CD4-positive, alpha-beta T cell (primary cell): Measurements from ENCODE around the gene PDF. TPM values are rescaled to one million over a fixed set of nuclear protein-coding genes. Genes with fewer than 3 reads are reported as not detected.

Source experiments
- ATAC-seq: fragments of 200-7000 bp; cut with Tn5 transposase; one replicate; pipeline ENCODE4 v1.10.0; 2022; ENCODE audit warnings: mild to moderate bottlenecking; ENCODE audit not compliant: poor library complexity
- CTCF ChIA-PET: fragments of 350-600 bp; sonication (Branson Sonifier 250); formaldehyde crosslinking; loops from one replicate; lab custom pipeline; 2021; ENCODE audit warnings: antibody characterized with exemption, inconsistent platforms; lab: Charles Lee
- POLR2A ChIA-PET: fragments of 350-600 bp; sonication (Branson Sonifier 250); formaldehyde crosslinking; loops from one replicate; lab custom pipeline; 2021; ENCODE audit warnings: antibody characterized with exemption, inconsistent platforms; lab: Charles Lee
- DNase-seq, 14 experiments: peaks; one replicate each; pipeline ENCODE4 v3.0.0-alpha.2; 2013 to 2020; ENCODE audit warnings: mixed read lengths in 2 of 14
- H3K27ac ChIP-seq, 2 donors: one replicate each; pipeline versions ENCODE4 v1.5.1 to v1.7.0; 2013; ENCODE audit warnings: low read length in 2 of 2, low read depth in 1 of 2, mild to moderate bottlenecking in 1 of 2
- H3K27me3 ChIP-seq, 2 experiments: 1 replicate in 1 of 2; 2 replicates in 1 of 2; pipeline versions ENCODE4 v1.6.1 to v1.7.0; 2013; ENCODE audit warnings: low read length in 2 of 2, control low read depth in 1 of 2, mild to moderate bottlenecking in 1 of 2, moderate library complexity in 1 of 2; ENCODE audit not compliant: insufficient read depth in 2 of 2, control insufficient read depth in 1 of 2
- H3K36me3 ChIP-seq: one replicate; pipeline ENCODE4 v1.6.1; 2013; ENCODE audit warnings: low read length, control low read depth; ENCODE audit not compliant: insufficient read depth
- H3K4me1 ChIP-seq: one replicate; pipeline ENCODE4 v1.6.1; 2013; ENCODE audit warnings: low read length, control low read depth; ENCODE audit not compliant: insufficient read depth
- H3K4me3 ChIP-seq: one replicate; pipeline ENCODE4 v1.5.1; 2013; ENCODE audit warnings: mild to moderate bottlenecking, low read length, moderate library complexity
- H3K9me3 ChIP-seq, 2 experiments: 1 replicate in 1 of 2; 2 replicates in 1 of 2; pipeline versions ENCODE4 v1.6.1 to v1.7.0; 2013; ENCODE audit warnings: low read length in 2 of 2, mild to moderate bottlenecking in 2 of 2, control low read depth in 1 of 2, moderate library complexity in 1 of 2; ENCODE audit not compliant: control insufficient read depth in 1 of 2, insufficient read depth in 1 of 2
- H3K27ac Mint-ChIP-seq: one replicate; pipeline ENCODE4 v1.8.0; 2020; ENCODE audit warnings: mixed read lengths
- H3K27me3 Mint-ChIP-seq: one replicate; pipeline ENCODE4 v1.8.0; 2021; ENCODE audit warnings: mixed read lengths
- H3K36me3 Mint-ChIP-seq: one replicate; pipeline ENCODE4 v1.8.0; 2021; ENCODE audit warnings: low read depth, mixed read lengths
- H3K4me1 Mint-ChIP-seq: one replicate; pipeline ENCODE4 v1.8.0; 2021; ENCODE audit warnings: low read depth, mixed read lengths
- H3K4me3 Mint-ChIP-seq: one replicate; pipeline ENCODE4 v1.8.0; 2020; ENCODE audit warnings: mild to moderate bottlenecking, mixed read lengths
- H3K9me3 Mint-ChIP-seq: one replicate; pipeline ENCODE4 v1.8.0; 2020; ENCODE audit warnings: mixed read lengths
- CTCF ChIP-seq: fragments of 200-600 bp; IDR thresholded peaks from one replicate; pipeline ENCODE4 v1.8.0; 2022; ENCODE audit warnings: antibody characterized with exemption, mild to moderate bottlenecking
- intact Hi-C, 2 experiments: fragments of 100-400 bp; cut with DNase I in 1 of 2; cut with micrococcal nuclease in 1 of 2; formaldehyde crosslinking; loops; one replicate each; pipeline versions ENCODE4 v1.15.1 to v1.9.0; 2023 to 2025; cut with DNase I, micrococcal nuclease
- total RNA-seq, 174 experiments: library from RNA in 2 of 174; stranded (reverse) in 2 of 174; gene quantifications; one replicate each; pipeline ENCODE4 v1.2.3 and lab custom pipeline; 2021 to 2026

PDF gene
- total RNA-seq, 2 experiments from 2014 or later, result 2.8 to 2.9 TPM

- DNase-seq (no peak), ATAC-seq (no peak)
- peaks cover 66% of the 10 kb centered on the region for H3K36me3 Mint-ChIP-seq
- POLR2A ChIA-PET, result no interaction called here
- no peak for TF ChIP-seq CTCF
- Histone ChIP-seq H3K9me3 (no peaks in the 10 kb centered on the region), H3K27me3 (no peaks in the 10 kb centered on the region), H3K27ac (no peak overlapping the region), H3K4me1 (no peaks in the 10 kb centered on the region), H3K4me3 (no peak overlapping the region), H3K36me3 (peaks cover 42% of the 10 kb centered on the region)
- intact Hi-C loops, result no loop called here
- no peaks in the 10 kb centered on the region for H3K27me3 Mint-ChIP-seq
- peaks cover 16% of the 10 kb centered on the region for H3K4me1 Mint-ChIP-seq
- H3K4me3 Mint-ChIP-seq, result no peak overlapping the region
- CTCF ChIA-PET, result no interaction called here
- H3K27ac Mint-ChIP-seq, result no peak overlapping the region
- no peaks in the 10 kb centered on the region for H3K9me3 Mint-ChIP-seq
These were observed 46.1 kb upstream of the PDF start for GRCh38 chr16:69376393-69377059.

GRCh38 chr16:69373019-69373418 is 42.6 kb upstream of the PDF start:
- Histone ChIP-seq H3K27ac (no peak overlapping the region), H3K36me3 (peaks cover 44% of the 10 kb centered on the region), H3K4me3 (no peak overlapping the region), H3K4me1 (no peaks in the 10 kb centered on the region), H3K9me3 (no peaks in the 10 kb centered on the region), H3K27me3 (no peaks in the 10 kb centered on the region)
- Mint-ChIP-seq H3K4me3 (no peak overlapping the region), H3K36me3 (peaks cover 67% of the 10 kb centered on the region), H3K27me3 (no peaks in the 10 kb centered on the region), H3K27ac (no peak overlapping the region), H3K4me1 (peaks cover 8% of the 10 kb centered on the region), H3K9me3 (no peaks in the 10 kb centered on the region)
- CTCF ChIA-PET, result no interaction called here
- TF ChIP-seq CTCF, result no peak
- DNase-seq, result no peak
- no peak for ATAC-seq
- intact Hi-C loops, result no loop called here
- POLR2A ChIA-PET, result interaction anchor here (1.0 kb wide), 1 partner anchor 11 kb away, joined by 3 read pairs; no protein-coding TSS in a partner anchor

- Histone ChIP-seq H3K4me1 (no peaks in the 10 kb centered on the region), H3K27me3 (no peaks in the 10 kb centered on the region), H3K27ac (no peak overlapping the region), H3K4me3 (no peak overlapping the region), H3K36me3 (peaks cover 58% of the 10 kb centered on the region), H3K9me3 (no peaks in the 10 kb centered on the region)
- no peak overlapping the region for H3K27ac Mint-ChIP-seq
- no peak for TF ChIP-seq CTCF
- no peaks in the 10 kb centered on the region for H3K9me3 Mint-ChIP-seq
- POLR2A ChIA-PET, result no interaction called here
- CTCF ChIA-PET, result no interaction called here
- no peak overlapping the region for H3K4me3 Mint-ChIP-seq
- H3K36me3 Mint-ChIP-seq, result peaks cover 74% of the 10 kb centered on the region
- intact Hi-C loops, result no loop called here
- no peaks in the 10 kb centered on the region for H3K27me3 Mint-ChIP-seq
- H3K4me1 Mint-ChIP-seq, result peaks cover 5% of the 10 kb centered on the region
- DNase-seq, result no peak
- ATAC-seq, result no peak
These were observed 41.2 kb upstream of the PDF start for GRCh38 chr16:69371564-69371963.
